Osteocyte (in vitro differentiated cells): ENCODE data around the gene INHBE. TPM values are rescaled to one million over a fixed set of nuclear protein-coding genes. Genes with fewer than 3 reads are reported as not detected.

ENCODE experiments used
- DNase-seq: peaks from one replicate; pipeline ENCODE4 v3.0.0; 2021; ENCODE audit warnings: mixed read lengths; ENCODE audit not compliant: unreplicated experiment; ENCODE audit errors: extremely low spot score
- H3K27ac Mint-ChIP-seq: one replicate; pipeline ENCODE4 v1.8.0; 2021; ENCODE audit warnings: mild to moderate bottlenecking, mixed read lengths; ENCODE audit not compliant: unreplicated experiment
- H3K27me3 Mint-ChIP-seq: one replicate; pipeline ENCODE4 v1.8.0; 2021; ENCODE audit warnings: mixed read lengths; ENCODE audit not compliant: unreplicated experiment
- H3K36me3 Mint-ChIP-seq: one replicate; pipeline ENCODE4 v1.8.0; 2021; ENCODE audit warnings: mixed read lengths; ENCODE audit not compliant: unreplicated experiment
- H3K4me1 Mint-ChIP-seq: one replicate; pipeline ENCODE4 v1.8.0; 2021; ENCODE audit warnings: mixed read lengths; ENCODE audit not compliant: unreplicated experiment
- H3K4me3 Mint-ChIP-seq: one replicate; pipeline ENCODE4 v1.8.0; 2021; ENCODE audit warnings: mild to moderate bottlenecking, moderate library complexity, mixed read lengths; ENCODE audit not compliant: unreplicated experiment
- H3K9me3 Mint-ChIP-seq: one replicate; pipeline ENCODE4 v1.8.0; 2021; ENCODE audit warnings: mixed read lengths; ENCODE audit not compliant: unreplicated experiment
- total RNA-seq: library from RNA; stranded (reverse); gene quantifications from 2 replicates; pipeline ENCODE4 v1.2.1, GENCODE V29; 2021
- TF ChIP-seq, protein P1 (sequence below): fragments of 200-600 bp; sonication (generic); IDR thresholded peaks from 2 replicates; pipeline ENCODE4 v1.5.0; 2021; ENCODE audit warnings: antibody characterized with exemption, mild to moderate bottlenecking, moderate library complexity

The INHBE gene
- total RNA-seq, 1 donor from 2014 or later: 1.3 TPM

DNA sequence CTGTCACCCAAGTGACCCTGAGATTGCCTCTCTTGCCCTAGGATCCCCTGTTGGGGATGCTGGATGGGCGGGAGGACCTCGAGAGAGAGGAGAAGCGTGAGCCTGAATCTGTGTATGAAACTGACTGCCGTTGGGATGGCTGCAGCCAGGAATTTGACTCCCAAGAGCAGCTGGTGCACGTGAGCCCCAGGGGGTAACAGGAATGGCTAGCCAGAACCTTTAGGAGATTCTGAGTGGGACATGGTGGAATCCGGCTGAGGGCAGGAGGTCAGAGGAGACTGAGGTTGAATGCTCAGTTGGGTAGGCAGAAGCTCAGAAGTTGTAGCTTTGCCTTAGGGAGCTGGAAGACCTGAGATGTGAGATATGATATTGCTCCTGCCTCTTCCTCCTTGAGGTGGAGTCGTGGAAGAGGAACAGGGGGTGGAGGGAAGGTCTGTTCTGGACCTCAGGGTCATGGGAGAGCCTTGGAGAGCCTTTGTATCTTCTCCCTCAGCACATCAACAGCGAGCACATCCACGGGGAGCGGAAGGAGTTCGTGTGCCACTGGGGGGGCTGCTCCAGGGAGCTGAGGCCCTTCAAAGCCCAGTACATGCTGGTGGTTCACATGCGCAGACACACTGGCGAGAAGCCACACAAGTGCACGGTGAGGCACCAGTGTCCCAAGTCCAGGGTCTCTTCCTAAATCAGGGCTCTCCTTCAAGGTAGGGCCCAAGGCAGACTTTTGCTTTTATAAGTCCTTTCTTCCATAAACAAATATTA lies 10.8 kb downstream of the INHBE start:
- Mint-ChIP-seq H3K27ac (no peak overlapping the region), H3K9me3 (no peaks in the 10 kb centered on the region), H3K4me3 (no peak overlapping the region), H3K27me3 (no peaks in the 10 kb centered on the region), H3K4me1 (peaks cover 14% of the 10 kb centered on the region), H3K36me3 (no peaks in the 10 kb centered on the region)
- TF ChIP-seq, protein P1, sequence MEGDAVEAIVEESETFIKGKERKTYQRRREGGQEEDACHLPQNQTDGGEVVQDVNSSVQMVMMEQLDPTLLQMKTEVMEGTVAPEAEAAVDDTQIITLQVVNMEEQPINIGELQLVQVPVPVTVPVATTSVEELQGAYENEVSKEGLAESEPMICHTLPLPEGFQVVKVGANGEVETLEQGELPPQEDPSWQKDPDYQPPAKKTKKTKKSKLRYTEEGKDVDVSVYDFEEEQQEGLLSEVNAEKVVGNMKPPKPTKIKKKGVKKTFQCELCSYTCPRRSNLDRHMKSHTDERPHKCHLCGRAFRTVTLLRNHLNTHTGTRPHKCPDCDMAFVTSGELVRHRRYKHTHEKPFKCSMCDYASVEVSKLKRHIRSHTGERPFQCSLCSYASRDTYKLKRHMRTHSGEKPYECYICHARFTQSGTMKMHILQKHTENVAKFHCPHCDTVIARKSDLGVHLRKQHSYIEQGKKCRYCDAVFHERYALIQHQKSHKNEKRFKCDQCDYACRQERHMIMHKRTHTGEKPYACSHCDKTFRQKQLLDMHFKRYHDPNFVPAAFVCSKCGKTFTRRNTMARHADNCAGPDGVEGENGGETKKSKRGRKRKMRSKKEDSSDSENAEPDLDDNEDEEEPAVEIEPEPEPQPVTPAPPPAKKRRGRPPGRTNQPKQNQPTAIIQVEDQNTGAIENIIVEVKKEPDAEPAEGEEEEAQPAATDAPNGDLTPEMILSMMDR: no peak
- DNase-seq: no peak

DNA sequence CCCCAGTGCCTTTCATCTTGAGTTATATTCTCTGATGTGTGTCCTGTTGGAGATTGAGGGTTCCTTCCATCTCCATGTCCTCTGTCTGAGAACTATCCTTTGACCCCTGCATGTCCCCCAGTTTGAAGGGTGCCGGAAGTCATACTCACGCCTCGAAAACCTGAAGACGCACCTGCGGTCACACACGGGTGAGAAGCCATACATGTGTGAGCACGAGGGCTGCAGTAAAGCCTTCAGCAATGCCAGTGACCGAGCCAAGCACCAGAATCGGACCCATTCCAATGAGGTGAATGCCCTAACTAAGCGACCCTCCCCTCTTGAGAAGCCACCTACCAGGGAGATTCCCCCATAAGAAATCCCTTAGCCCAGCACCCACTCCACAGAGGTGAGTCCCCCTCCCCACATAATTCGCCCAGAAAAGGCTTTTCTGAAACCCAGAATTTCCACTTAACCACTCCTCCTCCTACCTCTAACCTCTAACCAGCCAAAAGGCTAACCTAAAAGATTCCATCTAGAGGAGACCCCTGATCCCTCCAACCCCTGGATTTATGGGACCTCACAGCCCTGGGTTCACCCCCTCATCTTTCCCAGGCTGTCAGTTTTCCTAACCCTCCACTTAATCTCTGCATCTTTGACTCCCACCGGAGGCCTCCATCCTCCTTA lies 12.2 kb downstream of the INHBE start:
- no peak for DNase-seq
- Mint-ChIP-seq H3K36me3 (no peaks in the 10 kb centered on the region), H3K9me3 (no peaks in the 10 kb centered on the region), H3K27me3 (peaks cover 6% of the 10 kb centered on the region), H3K4me3 (no peak overlapping the region), H3K27ac (no peak overlapping the region), H3K4me1 (peaks cover 6% of the 10 kb centered on the region)
- TF ChIP-seq, protein P1: no peak

DNA sequence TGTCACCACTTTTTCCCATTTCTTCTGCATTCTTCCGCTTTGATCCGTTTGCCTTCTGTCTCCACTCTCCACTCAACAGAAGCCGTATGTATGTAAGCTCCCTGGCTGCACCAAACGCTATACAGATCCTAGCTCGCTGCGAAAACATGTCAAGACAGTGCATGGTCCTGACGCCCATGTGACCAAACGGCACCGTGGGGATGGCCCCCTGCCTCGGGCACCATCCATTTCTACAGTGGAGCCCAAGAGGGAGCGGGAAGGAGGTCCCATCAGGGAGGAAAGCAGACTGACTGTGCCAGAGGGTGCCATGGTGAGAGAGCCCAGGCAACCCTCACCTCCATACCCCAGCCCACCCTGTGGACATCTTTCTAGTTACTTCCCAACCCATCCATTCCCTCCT lies 12.8 kb downstream of the INHBE start:
- TF ChIP-seq, protein P1: no peak
- Mint-ChIP-seq H3K27ac (no peak overlapping the region), H3K4me3 (no peak overlapping the region), H3K36me3 (no peaks in the 10 kb centered on the region), H3K4me1 (peaks cover under 1% of the 10 kb centered on the region), H3K9me3 (no peaks in the 10 kb centered on the region), H3K27me3 (peaks cover 12% of the 10 kb centered on the region)
- DNase-seq: no peak

DNA sequence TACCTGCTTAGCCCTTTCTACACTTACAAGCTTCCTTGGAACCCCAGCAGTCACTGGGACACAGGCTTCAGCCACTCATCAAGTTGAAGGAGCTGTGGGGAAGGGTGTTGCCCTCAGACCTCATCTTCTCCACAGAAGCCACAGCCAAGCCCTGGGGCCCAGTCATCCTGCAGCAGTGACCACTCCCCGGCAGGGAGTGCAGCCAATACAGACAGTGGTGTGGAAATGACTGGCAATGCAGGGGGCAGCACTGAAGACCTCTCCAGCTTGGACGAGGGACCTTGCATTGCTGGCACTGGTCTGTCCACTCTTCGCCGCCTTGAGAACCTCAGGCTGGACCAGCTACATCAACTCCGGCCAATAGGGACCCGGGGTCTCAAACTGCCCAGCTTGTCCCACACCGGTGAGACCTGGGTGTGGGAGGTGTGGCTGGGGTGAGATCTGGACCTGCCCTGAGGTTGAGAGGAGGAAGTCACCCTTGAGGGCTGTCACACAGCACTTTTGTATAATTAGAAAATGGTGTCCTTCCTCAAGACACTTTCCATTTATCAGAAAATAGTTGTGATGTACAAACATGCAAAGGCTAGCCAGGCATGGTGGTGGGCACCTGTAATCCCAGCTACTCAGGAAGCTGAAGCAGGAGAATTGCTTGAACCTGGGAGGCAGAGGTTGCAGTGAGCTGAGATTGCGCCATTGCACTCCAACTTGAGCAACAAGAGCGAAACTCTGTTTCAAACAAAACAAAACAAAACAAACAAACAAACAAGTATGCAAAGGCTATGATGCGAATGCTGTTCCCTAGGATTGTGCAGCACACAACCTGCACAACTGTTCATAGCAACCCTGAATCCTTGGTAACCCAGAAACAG lies 14.4 kb downstream of the INHBE start:
- H3K4me3 Mint-ChIP-seq: no peak overlapping the region
- H3K27ac Mint-ChIP-seq: no peak overlapping the region
- H3K9me3 Mint-ChIP-seq: no peaks in the 10 kb centered on the region
- DNase-seq: no peak
- TF ChIP-seq, protein P1: no peak
- H3K36me3 Mint-ChIP-seq: no peaks in the 10 kb centered on the region
- H3K4me1 Mint-ChIP-seq: no peaks in the 10 kb centered on the region
- peaks cover 25% of the 10 kb centered on the region for H3K27me3 Mint-ChIP-seq
